GM12878 (cell line): Measurements from ENCODE around the gene ZNF684. TPM values are rescaled to one million over a fixed set of nuclear protein-coding genes. Genes with fewer than 3 reads are reported as not detected.

ENCODE experiments used
- ATAC-seq: fragments of 200-7000 bp; cut with Tn5 transposase; 3 replicates; pipeline ENCODE4 v1.9.1; 2020; ENCODE audit warnings: mild to moderate bottlenecking, moderate library complexity
- BruUV-seq: library from RNA; stranded (reverse); fragments of 400-500 nt; replicated peaks from 2 replicates; lab custom pipeline; 2021; lab: Mats Ljungman, UMichigan
- CTCF ChIA-PET: fragments of 300-600 bp; sonication (Branson Sonifier 250); formaldehyde crosslinking; extraction: SDS; loops from one replicate; lab custom pipeline; 2021; ENCODE audit warnings: inconsistent platforms; lab: Yijun Ruan, JAX
- POLR2A ChIA-PET: fragments of 350-600 bp; formaldehyde crosslinking; extraction: SDS; loops from one replicate; lab custom pipeline; 2021; ENCODE audit warnings: inconsistent platforms; lab: Charles Lee
- RAD21 ChIA-PET: fragments of 300-600 bp; sonication (Branson Sonifier 250); formaldehyde crosslinking; loops from one replicate; lab custom pipeline; 2023; ENCODE audit warnings: antibody characterized with exemption; ENCODE audit not compliant: unreplicated experiment; lab: Charles Lee
- SMC1A ChIA-PET: fragments of 300-600 bp; sonication (Branson Sonifier 250); formaldehyde crosslinking; loops from one replicate; lab custom pipeline; 2023; ENCODE audit not compliant: unreplicated experiment, uncharacterized antibody; lab: Charles Lee
- DNase-seq: peaks from one replicate; pipeline ENCODE4 v3.0.0-alpha.2; 2011; ENCODE audit warnings: low read depth, low spot score
- FAIRE-seq: peaks from 3 replicates; lab custom pipeline; 2011; peaks lifted over from hg19 to GRCh38; lab: Jason Lieb, UNC
- H2AFZ ChIP-seq: 2 replicates; pipeline ENCODE4 v1.6.0; 2011; ENCODE audit warnings: low read depth, low read length, control low read depth; ENCODE audit not compliant: control insufficient read depth
- H3K27ac ChIP-seq: 2 replicates; pipeline ENCODE4 v1.5.1; 2011; ENCODE audit warnings: control low read depth; ENCODE audit not compliant: control insufficient read depth, insufficient read depth
- H3K27me3 ChIP-seq, 2 experiments: replicated peaks in 1 of 2; 2 replicates each; pipeline versions ENCODE4 v1.6.0 to v1.6.1; 2011; ENCODE audit warnings: low read length in 1 of 2; ENCODE audit not compliant: control insufficient read depth in 2 of 2, insufficient read depth in 2 of 2
- H3K36me3 ChIP-seq, 2 experiments: 2 replicates each; pipeline ENCODE4 v1.5.1; 2011; ENCODE audit warnings: low read length in 1 of 2; ENCODE audit not compliant: control insufficient read depth in 2 of 2, insufficient read depth in 2 of 2
- H3K4me1 ChIP-seq: 2 replicates; pipeline ENCODE4 v1.6.1; 2011; ENCODE audit warnings: mild to moderate bottlenecking, low read length, moderate library complexity, mixed read lengths; ENCODE audit not compliant: control insufficient read depth, insufficient read depth
- H3K4me2 ChIP-seq: 2 replicates; pipeline ENCODE4 v1.6.0; 2011; ENCODE audit warnings: control low read depth; ENCODE audit not compliant: control insufficient read depth, insufficient read depth
- H3K4me3 ChIP-seq: fragments of 200-600 bp; sonication (generic); 2 replicates; pipeline ENCODE4 v1.5.1; 2016
- H3K79me2 ChIP-seq: 2 replicates; pipeline ENCODE4 v1.6.0; 2011; ENCODE audit warnings: low read length; ENCODE audit not compliant: control insufficient read depth, insufficient read depth
- H3K9ac ChIP-seq: 2 replicates; pipeline ENCODE4 v1.8.0; 2011; ENCODE audit warnings: low read length, control low read depth, mixed read lengths; ENCODE audit not compliant: control insufficient read depth, insufficient read depth
- H3K9me3 ChIP-seq: replicated peaks from 3 replicates; pipeline ENCODE4 v1.5.1; 2011; ENCODE audit warnings: mild to moderate bottlenecking, low read length; ENCODE audit not compliant: control insufficient read depth, insufficient read depth
- H4K20me1 ChIP-seq: 2 replicates; pipeline ENCODE4 v1.6.0; 2011; ENCODE audit not compliant: control insufficient read depth, insufficient read depth
- BRCA1 ChIP-seq: IDR thresholded peaks from 2 replicates; pipeline ENCODE4 v1.6.1; 2011; ENCODE audit warnings: low read depth, low read length, improper control_type of control experiment
- CHD2 ChIP-seq: IDR thresholded peaks from 2 replicates; pipeline ENCODE4 v1.6.1; 2011; ENCODE audit warnings: low read depth, low read length, improper control_type of control experiment, borderline replicate concordance
- NR2F1 ChIP-seq: fragments of 450-650 bp; conservative IDR thresholded peaks from 2 replicates; pipeline ENCODE4 v1.6.1; 2017; ENCODE audit warnings: mild to moderate bottlenecking
- POLR2AphosphoS5 ChIP-seq: IDR thresholded peaks from 2 replicates; pipeline ENCODE4 v1.6.1; 2011; ENCODE audit warnings: mild to moderate bottlenecking, low read length, inconsistent platforms
- PRDM15 ChIP-seq: fragments of 450-650 bp; formaldehyde crosslinking; IDR thresholded peaks from 2 replicates; pipeline ENCODE4 v1.4.0; 2020; ENCODE audit warnings: mild to moderate bottlenecking, moderate library complexity
- RAD21 ChIP-seq: IDR thresholded peaks from 2 replicates; pipeline ENCODE4 v1.6.1; 2011; ENCODE audit warnings: mild to moderate bottlenecking, low read depth, low read length, moderate library complexity; ENCODE audit not compliant: insufficient read depth
- RELB ChIP-seq: fragments of 450-650 bp; IDR thresholded peaks from 2 replicates; pipeline ENCODE4 v1.6.1; 2017; ENCODE audit warnings: low read depth, mild to moderate bottlenecking, moderate library complexity
- SIN3A ChIP-seq: IDR thresholded peaks from 2 replicates; pipeline ENCODE4 v1.6.1; 2012; ENCODE audit warnings: low read depth, low read length, improper control_type of control experiment
- SKIL ChIP-seq: fragments of 450-650 bp; IDR thresholded peaks from 2 replicates; pipeline ENCODE4 v1.6.1; 2017; ENCODE audit warnings: mild to moderate bottlenecking, low read depth, inconsistent platforms; ENCODE audit not compliant: poor library complexity, severe bottlenecking
- STAT1 ChIP-seq: fragments of 450-650 bp; conservative IDR thresholded peaks from 2 replicates; pipeline ENCODE4 v1.6.1; 2014; ENCODE audit warnings: antibody characterized with exemption, mild to moderate bottlenecking
- ZBTB4 ChIP-seq: fragments of 450-650 bp; formaldehyde crosslinking; IDR thresholded peaks from 2 replicates; pipeline ENCODE4 v1.4.0; 2022; ENCODE audit warnings: mild to moderate bottlenecking, moderate library complexity
- WGBS: methylation state at CpG from one replicate; pipeline ENCODE4 v1.1.6; 2016; ENCODE audit warnings: low lambda C conversion rate; ENCODE audit not compliant: insufficient replicate concordance, insufficient coverage; ENCODE audit errors: missing lambda C conversion rate; 5-methylcytosine and 5-hydroxymethylcytosine counted together
- in situ Hi-C: fragments of 300-500 bp; cut with MboI; formaldehyde crosslinking; loops from 9 replicates; pipeline ENCODE4 v1.14.3; 2018; ENCODE audit warnings: mixed read lengths
- intact Hi-C: fragments of 100-400 bp; cut with micrococcal nuclease; formaldehyde crosslinking; loops from one replicate; pipeline ENCODE4 v1.14.2; 2022; ENCODE audit not compliant: unreplicated experiment
- polyA plus RNA-seq, 11 experiments: library from polyadenylated mRNA; depleted of rRNA in 4 of 11; unstranded in 6 of 11; stranded (reverse) in 5 of 11; fragments of >200 nt; fragmentation: Nextera tagmentation in 4 of 11; fragmentation: Illumina TruSeq in 1 of 11; extraction: Ambion mirVana in 4 of 11; extraction: Trizol in 1 of 11; gene quantifications; 1 replicate in 1 of 11; 2 replicates in 10 of 11; pipeline versions ENCODE4 v1.2.1 to v1.2.3, GENCODE V29; 2011 to 2016; ENCODE audit warnings: inconsistent platforms in 2 of 11, missing spikeins in 2 of 11, low read depth in 1 of 11
- total RNA-seq, 4 experiments: library from RNA; depleted of rRNA in 3 of 4; stranded (reverse); fragments of >200 nt in 3 of 4; fragmentation: Illumina TruSeq in 1 of 4; extraction: Trizol in 1 of 4; gene quantifications; 2 replicates each; pipeline versions ENCODE4 v1.2.1 to v1.2.3, GENCODE V29; 2013 to 2021

Gene ZNF684
- total and polyA plus RNA-seq, 10 of the 15 experiments (the other 5 are each of a cell fraction or from before 2014, with no cell fraction given) = 3.8 to 6.8 (median 6.0) TPM

GRCh38 chr1:40564913-40565312 lies 33.5 kb downstream of the ZNF684 start (continued):
- TF ChIP-seq ZBTB4 = no peak
- no peak for TF ChIP-seq NR2F1
- TF ChIP-seq SKIL = no peak
- TF ChIP-seq, all 136 proteins: peak for 0

GRCh38 chr1:40567825-40568224 lies 36.4 kb downstream of the ZNF684 start:
- WGBS = 95% methylated on average over 1 of the region's 1 CpG
- ATAC-seq (no peak), FAIRE-seq (no peak)
- TF ChIP-seq BRCA1 (no peak), STAT1 (no peak), POLR2AphosphoS5 (no peak), PRDM15 (CRISPR knock-in tag) (no peak), SIN3A (no peak), CHD2 (no peak), RAD21 (no peak), RELB (no peak)

More at GRCh38 chr1:40567825-40568224, 36.4 kb downstream of the ZNF684 start:
- Histone ChIP-seq H3K4me2 (no peak overlapping the region), H3K4me3 (no peak overlapping the region), H3K9ac (no peak overlapping the region), H4K20me1 (no peaks in the 10 kb centered on the region), H2AFZ (no peak overlapping the region), H3K36me3 (no peaks in the 10 kb centered on the region), H3K9me3 (no peaks in the 10 kb centered on the region; the same call in 2 of the 3 replicates), H3K4me1 (no peaks in the 10 kb centered on the region), H3K79me2 (no peaks in the 10 kb centered on the region), H3K27ac (no peak overlapping the region), H3K27me3 (no peaks in the 10 kb centered on the region)
- CTCF ChIA-PET = no interaction called here
- in situ Hi-C loops (no loop called here), intact Hi-C loops (no loop called here)
- SMC1A ChIA-PET = interaction anchor here (1.2 kb wide), 1 partner anchor 21 kb away, joined by 4 read pairs; no protein-coding TSS in a partner anchor
- POLR2A ChIA-PET = no interaction called here
- RAD21 ChIA-PET = no interaction called here
- DNase-seq = no peak
- BruUV-seq = no TSS peak
